Esophagus squamous epithelium (tissue), 4 donors: Measurements from ENCODE around the gene NFU1.

Source experiments
- POLR2A ChIP-seq, 4 donors: fragments of 450-650 bp; IDR thresholded peaks; one replicate each; pipeline ENCODE4 v1.6.1; 2017; ENCODE audit warnings: antibody characterized with exemption in 4 of 4, mild to moderate bottlenecking in 4 of 4, moderate library complexity in 3 of 4
- TF ChIP-seq, protein P1 (sequence below), 6 experiments: fragments of 450-650 bp in 4 of 6; fragments of 200-600 bp in 2 of 6; sonication (generic) in 2 of 6; IDR thresholded peaks; one replicate each; pipeline ENCODE4 v1.5.1; 2016 to 2019; ENCODE audit warnings: antibody characterized with exemption in 6 of 6, mild to moderate bottlenecking in 4 of 6, moderate library complexity in 4 of 6

DNA sequence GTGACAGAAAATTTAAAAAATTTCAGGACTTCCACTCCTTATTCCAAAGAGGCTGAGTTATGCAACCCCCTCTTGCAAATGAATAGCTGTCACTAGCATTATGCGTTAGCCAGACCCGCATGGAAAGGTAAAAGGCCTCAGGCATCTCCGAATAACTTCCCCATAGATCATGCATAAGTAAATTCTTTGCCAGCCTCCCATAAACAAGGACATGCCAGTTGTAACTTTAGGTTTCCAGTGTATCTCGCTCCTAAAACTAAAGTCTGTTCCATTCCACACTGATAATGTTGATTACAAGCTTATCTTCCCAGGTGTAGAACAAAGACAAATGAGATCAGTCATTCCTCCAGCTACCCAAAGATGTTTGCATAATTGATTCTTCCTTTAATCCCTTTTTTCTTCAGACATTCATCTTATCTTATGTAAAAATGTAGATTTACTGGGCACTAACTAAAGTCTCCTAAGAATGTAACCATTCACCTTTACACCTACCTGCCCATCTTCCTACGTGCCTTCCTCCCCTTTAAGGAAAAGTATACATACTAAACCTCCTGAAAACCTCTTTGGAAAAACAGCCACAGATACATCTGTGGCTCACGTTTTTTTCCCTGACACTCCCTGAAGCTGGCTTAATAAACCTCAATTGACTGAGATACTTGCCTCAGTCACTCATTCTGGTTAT, 13.6 kb upstream of the NFU1 start:
- TF ChIP-seq, protein P1, sequence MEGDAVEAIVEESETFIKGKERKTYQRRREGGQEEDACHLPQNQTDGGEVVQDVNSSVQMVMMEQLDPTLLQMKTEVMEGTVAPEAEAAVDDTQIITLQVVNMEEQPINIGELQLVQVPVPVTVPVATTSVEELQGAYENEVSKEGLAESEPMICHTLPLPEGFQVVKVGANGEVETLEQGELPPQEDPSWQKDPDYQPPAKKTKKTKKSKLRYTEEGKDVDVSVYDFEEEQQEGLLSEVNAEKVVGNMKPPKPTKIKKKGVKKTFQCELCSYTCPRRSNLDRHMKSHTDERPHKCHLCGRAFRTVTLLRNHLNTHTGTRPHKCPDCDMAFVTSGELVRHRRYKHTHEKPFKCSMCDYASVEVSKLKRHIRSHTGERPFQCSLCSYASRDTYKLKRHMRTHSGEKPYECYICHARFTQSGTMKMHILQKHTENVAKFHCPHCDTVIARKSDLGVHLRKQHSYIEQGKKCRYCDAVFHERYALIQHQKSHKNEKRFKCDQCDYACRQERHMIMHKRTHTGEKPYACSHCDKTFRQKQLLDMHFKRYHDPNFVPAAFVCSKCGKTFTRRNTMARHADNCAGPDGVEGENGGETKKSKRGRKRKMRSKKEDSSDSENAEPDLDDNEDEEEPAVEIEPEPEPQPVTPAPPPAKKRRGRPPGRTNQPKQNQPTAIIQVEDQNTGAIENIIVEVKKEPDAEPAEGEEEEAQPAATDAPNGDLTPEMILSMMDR (IDR thresholded peaks at IDR 0.05), result no peak
- no peak for TF ChIP-seq POLR2A (IDR thresholded peaks at IDR 0.05)
